NCI-H146 (cell line): Measurements from ENCODE around the gene FAHD2A.
"Not testable (repeated sequence)": the region's sequence is repeated elsewhere in the genome, so short reads cannot be mapped to it uniquely, and the experiment has no call there.

Experiments
- DNase-seq: peaks from one replicate; lab custom pipeline; 2025; lab: John Stamatoyannopoulos, UW

Gene FAHD2A

DNA sequence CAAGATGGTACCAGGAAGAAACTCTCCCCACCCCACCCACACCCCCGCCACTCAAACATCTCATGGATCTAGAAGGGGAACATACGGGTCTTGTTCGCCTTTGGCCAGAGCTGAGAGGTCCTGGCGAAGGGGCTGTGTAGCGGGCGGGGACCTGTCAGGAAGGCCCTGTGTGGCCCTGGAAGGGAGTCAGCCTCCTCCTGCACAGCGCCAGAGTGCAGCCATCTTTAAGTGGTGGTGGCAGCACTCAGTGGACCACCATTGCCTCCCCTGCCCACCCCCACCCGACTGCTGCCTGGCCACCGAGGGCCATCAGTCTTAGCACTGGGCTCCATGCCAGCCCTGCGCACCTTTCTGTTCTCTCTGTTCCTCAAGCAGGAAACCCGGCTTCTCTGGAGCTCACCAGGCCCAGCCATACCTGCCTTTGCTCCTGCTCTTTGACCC lies 11.6 kb upstream of the FAHD2A start:
- no peak for DNase-seq

DNA sequence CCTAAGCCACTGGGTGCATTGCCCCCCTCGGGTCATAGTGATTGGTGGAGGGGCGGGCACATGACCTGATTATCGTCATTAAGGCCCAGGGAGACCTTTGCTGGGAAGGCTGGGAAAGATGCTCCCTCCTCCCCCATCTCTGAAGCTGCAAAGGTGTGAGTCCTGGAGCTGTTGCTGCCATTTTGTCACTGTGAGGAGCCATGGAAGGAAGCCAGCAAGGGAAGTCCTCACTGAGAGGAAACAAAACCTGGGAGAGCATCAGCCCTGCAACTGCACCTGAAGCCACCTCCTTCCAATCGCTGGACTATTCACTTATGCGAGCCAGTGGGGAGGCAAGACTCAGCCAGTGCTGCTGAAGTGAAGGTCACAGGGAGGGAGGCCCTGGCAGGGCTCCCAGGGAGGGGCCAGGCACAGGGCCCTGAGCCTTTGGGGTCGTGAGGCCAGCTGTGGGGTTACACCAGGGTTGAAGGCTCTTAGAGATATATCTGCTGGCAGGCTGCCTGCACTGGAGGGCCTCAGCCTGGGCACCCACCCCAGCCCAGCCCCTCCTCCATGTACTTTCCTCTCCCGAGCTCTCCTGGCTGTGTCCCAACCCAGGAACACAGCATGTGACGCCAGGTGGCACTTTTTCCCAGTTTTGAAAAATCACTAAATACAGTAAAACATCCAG lies 10.7 kb upstream of the FAHD2A start:
- no peak for DNase-seq

DNA sequence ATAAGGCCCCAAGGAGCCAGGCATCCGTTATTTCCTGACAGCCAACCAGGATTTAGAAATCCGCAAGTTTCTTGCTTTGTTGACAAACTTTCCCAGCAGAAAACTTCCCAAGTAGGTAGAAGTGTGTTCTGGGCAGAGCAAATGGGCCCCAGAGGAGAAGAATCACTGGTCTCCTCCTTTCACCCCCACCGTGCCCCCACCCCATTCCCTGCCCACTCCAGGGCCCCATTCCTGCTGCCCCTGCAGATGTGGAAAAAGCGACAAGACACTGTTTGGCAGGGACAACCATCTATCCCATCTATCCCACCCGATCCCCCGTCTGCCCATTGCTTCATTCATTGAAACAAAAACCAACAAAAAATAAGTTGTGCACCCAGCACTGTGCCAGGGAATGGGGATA lies 10.2 kb upstream of the FAHD2A start:
- DNase-seq = no peak

DNA sequence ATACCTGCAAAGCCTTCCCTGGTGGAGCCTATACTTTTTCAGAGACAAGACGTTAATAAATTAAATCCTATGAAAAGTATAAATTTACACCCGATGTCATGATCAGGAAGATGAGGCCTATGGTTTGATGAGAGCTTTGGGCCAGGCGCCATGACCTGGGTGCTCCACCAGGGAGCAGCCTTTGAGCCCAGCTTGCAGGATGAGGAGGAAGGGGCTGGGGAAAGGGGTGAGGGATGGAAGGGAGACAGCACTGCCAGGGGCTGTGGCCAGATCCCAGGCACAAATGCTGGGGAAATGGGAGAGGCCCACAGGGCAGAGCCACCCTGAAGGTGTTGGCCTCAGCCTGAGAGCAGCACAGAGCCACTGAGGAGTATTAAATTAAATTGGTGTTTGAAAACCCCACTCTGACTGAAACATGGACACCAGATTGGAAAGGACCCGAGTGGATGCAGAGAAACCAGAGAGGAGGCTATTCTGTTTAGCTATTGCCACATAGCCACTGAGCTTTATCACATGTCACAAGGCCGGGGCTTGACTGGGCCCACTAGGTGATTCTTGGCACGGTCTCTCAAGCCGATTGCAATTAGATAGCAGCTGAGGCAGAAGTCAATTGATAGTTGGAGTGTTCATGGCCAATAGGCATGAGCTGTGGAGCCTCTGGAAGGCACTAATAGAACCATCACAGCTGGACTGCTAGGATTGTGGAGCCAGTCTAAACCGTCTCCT lies 9.6 kb upstream of the FAHD2A start:
- DNase-seq = no peak

DNA sequence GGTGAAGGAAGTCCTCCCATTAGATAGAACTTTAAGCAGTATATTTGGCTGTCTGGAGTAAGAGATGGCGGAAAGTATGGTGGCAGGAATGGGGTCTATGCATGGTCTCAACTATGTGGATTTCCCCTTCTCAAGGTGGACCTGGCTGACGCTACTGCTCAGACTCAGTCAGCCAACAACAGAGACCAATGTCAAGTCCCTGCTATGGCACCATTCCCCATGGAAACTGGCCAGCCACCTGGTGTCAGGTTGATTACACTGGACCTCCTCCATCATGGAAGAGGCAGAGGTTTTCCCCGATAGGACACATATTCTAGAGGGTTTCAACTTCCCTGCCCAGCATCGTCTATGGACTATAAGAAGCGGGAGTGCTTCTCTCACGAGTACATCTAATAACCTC lies 8.6 kb upstream of the FAHD2A start:
- DNase-seq = no peak

DNA sequence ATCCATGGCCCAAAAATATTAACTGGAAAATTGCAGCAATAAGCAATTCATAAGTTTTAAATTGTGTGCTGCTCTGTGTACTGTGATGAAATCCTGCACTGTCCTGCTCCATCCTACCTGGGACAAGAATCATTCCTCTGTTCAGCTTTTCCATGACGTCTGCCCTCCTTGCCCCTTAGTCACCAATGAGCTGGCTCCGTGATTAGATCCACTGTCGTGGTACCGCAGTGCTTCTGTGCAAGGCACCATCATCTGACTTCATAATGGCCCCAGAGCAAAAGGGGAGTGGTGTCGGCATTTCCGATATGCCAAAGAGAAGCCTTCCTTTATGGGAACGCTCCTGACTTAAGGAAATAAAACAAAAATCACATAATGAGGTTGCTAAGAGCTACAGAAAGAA lies 3.4 kb upstream of the FAHD2A start:
- no peak for DNase-seq

DNA sequence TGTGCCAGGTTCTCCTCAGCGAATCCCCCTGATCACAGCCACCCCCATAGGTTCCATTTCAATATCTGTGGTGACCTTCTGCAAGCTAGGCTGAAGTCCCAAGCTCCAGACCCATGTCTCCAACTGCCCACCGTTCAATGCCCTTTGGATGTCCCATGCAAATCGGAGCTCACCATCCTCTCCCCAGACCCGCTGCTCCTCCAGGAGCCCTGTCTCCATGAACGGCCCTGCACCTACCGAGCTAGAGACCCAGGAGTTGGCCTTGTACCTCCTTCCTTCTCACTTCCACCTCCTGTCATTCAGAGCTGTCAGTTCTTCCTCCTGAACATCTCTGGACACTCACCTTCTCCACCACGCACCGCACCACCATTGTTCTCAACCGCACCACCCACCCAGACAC lies 1.0 kb upstream of the FAHD2A start:
- DNase-seq = no peak

DNA sequence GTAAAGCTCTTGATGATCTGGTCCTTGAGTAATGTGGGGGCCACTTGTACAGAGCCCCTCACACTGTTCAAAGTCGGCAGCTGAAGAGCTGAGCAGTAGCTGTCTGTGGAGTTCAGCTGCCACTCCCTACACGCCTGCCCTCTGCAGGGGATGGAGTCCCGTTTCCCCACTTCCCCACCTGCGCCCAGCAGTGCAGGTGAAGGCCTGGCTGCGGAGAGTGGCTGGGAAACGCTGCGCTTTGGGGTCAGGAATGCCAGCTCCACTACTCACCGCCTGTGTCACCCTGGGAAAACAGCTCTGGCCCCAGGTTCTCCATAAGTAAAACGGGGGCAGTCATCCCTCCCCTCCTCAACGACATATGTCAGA lies 521 bp upstream of the FAHD2A start:
- DNase-seq = peak; percentile 45

DNA sequence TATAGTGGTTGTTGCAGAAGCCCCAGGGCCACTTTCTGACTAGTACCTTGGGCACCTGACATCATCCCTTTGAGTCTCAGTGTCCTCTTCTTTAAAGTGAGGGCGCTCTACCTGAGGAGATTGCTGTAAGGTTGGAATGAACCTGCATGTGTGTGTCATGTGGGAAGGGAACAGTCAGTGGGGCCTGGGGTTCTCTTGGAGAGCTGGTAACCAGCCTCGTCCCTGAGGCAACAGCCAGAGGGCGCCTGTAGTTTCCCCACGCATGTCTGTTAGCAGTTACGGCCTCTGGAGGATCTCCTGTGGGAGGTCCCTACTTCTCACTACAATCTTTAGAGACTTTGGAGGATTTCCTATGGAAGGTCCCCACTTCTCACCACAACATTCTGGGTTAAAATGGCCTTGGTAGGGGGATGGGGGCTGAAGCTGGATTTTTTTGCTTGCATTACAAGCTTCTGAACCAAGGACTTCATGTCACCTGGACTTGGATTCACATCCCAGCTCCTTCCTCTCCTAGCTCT lies 755 bp downstream of the FAHD2A start:
- DNase-seq = peak; percentile 29

DNA sequence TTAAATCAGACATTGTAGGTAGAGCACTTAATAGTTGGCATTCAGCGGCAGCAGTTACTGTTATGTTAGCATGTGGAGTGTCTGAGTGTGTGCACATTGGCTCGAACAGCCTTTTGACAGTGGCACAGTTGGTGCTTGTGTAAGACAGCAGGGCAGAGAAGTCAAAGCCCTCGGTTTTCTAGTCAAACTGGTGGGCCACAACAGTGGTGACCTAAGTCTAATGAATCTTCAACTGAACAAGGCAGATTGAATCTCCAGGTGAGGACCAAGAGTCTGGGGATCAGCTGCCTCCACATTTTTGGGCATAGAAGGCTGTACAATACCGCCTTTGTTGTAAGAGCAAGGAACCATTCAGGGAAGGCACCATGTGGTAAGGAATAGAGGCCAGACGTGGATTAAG lies 1.3 kb downstream of the FAHD2A start:
- not testable (repeated sequence) for DNase-seq

DNA sequence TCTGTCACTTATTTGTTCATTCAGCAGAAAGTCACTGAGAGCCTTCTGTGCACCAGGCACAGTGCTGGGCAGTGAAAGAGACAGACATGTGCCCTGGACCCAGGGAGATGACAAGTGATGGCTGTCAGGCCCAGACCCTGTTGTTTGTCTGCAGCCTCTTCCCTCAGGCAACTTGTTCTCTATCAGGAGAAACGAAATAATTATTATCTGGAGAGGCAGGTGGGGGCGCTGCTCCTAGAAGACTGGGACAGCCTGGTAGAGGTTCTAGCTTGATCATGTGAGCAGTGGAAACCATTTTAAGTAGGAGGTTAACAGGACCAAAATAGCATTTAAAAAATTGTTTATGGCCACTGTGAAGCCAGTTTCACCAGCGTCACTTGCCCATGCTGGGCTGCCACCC lies 2.2 kb downstream of the FAHD2A start:
- not testable (repeated sequence) for DNase-seq

DNA sequence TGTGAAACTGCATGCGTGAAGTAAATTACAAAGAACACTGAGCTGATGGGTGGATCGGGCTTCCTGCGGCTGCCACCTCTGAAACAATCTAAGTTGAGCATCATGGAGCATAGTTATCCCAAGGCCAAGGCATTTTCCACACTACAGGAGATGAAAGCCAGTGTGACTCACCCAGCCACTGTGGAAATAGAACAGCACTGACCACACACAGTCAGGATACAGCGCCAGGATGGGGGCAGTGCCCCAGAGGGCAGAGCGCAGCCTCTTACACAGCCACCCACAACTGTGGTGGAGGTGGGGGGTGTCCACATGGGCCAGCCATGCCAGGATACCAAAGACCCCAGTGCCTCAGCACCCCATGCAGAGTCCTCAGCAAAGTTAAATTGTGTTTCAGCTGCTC lies 8.7 kb downstream of the FAHD2A start:
- not testable (repeated sequence) for DNase-seq

DNA sequence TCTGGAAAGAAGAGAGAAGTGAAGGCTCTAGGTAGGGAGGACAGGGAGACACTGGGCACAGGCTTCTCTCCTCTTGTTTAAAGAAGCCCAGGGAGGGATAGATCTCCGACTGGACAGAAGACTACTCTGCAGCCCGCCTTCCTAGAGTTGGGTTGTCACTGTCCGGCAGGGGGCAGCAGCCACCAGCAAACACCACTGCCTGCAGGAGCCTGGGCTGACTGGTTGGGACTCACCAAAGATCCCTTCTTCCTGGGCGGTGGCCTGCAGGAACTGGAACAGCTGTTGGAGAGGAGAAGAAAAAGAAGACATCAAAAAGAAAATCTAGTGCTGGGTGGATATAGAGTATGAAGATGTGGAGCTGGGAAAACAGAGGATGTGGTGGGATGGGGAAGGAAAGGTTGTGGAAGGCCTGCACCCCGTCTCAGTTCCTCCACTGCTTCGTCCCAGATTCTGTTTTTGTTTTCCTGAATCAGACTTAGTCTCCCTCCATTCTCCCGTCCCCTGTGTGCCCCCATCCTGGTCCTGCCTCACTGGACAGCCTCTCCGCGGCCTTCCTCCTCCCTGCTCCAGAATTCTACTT lies 11.6 kb downstream of the FAHD2A start:
- peak; percentile 57 for DNase-seq

DNA sequence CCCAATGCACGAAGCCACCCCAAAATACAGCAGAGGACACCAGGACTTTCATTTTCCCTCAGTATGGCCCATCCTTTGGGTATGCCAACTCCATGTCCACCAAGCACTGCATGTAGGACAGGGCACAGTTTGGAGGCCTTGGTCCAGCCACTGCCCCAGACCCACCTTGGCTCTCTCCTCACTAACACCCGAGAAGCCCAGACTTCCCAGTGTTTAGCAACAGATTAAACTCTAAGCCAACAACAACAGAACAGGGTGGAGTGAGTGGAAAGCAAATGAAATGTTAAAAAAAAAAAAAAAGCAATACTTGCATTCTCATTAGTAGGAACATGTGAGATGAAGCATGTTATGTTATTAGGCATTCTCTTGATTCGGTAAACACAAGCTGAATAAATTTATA lies 12.6 kb downstream of the FAHD2A start:
- not testable (repeated sequence) for DNase-seq

DNA sequence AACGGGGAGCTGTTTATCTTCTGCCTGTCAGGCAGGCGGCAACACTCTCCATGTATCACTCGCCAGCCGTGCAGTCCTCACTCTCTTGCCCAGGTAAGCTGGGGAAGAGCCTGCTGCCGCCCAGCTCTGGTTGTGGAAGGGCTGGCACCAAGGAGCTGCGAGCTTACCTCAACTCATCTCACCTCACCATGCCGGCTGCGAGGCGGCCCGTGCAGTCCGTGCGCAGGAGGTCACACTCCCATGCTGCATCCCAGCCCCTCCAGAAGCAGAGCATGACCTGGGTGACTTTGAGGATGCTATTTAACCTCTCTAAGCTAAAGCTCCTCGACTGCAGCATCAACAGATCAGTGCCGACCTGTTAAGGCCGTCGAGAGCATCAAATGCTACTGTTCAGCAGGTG lies 13.1 kb downstream of the FAHD2A start:
- not testable (repeated sequence) for DNase-seq

DNA sequence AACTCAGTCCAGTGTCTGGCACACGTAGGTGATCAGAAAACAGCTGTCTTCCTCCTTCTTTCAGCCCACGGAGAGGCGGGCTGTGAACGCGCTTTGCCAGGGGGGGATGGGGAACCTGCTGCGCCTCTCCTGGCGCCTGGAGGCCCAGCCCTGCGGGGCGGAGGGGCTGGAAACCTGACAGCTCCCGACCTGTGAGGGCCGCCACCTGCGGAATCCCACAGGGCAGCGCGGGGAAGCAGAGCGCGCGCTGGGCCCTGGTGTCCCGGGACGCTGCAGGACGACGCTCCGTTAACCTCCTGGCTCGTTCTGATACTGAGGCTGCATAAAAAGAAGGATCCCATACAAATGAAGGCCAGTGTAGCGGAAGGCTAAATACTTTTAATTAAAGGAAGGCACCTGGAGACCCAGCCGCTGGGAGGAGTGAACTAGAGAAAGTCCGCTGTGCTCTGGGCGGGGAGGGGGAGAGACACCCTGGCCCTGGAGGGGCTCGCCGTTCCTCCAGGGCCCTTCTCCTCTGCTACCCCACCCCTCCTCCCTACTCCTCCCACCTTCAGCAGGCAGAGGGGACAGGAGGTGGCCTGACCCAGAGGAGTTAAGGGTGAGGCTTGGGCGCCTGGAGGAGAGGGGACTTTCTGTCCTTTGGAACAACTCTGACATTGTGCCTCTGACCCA lies 24.8 kb downstream of the FAHD2A start:
- DNase-seq = not testable (repeated sequence)

DNA sequence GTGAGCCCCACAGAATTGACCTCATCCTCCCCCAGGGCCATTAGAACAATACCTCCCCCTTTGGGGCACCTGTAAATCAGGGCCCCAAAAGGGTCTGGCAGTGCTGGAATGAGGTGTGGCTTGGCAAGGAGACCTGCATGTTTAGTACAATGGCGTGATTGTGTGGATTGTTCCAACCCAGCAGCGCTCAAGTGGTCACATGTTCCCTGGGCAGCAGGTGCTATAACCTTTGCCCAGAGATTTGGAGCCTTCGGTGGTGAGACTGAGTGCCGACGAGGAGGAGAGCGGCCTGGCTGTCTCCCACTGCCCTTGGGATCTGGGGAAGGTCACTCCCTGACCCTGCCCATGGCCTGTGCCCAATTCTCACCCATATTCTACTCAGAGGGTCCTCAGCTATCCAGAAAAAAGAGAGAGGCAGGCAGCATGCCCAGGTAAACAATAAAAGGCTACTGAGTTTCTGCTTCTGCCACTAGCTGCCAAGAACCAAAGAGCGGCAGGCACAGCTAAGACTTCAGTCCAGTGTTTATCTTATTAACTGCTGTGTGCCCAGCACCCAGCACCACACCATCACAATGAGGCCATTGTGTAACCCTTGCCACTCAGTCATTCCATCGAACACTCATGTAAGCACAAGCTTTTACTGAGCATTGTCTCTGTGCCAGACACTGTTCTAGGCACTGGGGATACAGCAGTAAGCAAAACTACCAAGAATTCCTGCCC lies 27.4 kb downstream of the FAHD2A start:
- DNase-seq = not testable (repeated sequence)

DNA sequence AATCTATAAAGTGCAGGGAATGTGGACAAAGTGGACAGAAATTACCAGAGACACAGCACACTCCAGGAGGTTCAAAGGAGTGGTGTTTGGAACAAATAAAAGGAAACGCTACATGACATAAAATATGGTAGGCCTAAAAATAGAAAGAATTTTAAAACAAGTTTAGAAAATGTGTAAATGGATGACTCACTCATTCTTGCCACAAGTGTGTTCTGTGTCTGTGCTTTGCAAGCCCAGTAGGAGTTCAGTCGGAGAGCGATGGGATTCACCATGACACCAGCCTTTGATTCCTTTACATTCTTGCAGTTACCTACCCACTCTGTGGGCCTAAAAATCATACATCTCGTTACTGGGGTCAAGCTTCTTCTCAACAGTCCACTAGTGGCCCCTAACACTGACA lies 30.9 kb downstream of the FAHD2A start:
- not testable (repeated sequence) for DNase-seq

DNA sequence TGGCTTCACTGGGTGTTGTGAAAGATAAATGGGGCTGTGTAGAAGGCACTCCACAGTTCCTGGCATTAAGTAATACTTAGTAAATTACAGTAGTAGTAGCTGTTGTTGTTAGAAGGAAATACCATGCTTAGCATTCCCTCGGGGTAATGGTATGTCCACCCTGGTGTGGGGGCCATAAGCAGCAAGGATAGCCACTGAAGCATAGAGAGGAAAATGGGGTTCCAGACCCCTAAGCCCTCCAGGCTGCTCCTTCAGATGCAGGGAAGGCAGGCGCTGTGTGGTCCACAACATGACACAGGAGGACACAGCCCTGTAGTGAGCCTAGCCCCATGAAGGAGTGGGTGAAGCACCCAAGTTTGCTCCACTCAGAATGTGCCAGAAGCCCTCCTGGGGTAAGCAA lies 31.5 kb downstream of the FAHD2A start:
- DNase-seq = not testable (repeated sequence)

DNA sequence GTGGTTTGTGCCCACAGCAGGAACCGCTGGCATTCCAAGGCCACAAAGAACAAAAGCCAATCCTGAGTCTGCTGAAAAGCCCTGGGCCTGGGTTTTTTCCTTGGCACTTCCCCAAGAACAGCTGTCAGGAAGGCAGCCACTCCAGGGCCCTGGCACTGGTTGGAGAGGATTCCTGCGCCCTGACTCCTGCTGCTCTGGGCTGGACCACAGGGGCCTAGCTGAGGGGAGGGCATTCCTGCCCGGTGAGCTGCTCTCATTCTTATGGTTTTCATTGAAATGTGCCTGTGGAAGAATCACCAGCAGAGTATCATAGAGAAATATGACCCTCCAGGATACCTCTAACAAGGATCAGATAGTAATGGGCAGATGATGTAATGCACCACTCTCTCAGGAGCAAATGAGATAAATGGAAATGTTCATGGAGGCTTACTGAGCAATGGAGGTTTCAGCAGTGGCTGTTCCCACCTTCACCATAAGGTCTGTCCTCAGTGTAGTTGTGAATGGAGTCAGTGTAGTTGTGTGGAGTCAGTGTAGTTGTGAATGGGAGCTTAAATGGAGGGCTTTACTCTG lies 32.1 kb downstream of the FAHD2A start:
- not testable (repeated sequence) for DNase-seq

DNA sequence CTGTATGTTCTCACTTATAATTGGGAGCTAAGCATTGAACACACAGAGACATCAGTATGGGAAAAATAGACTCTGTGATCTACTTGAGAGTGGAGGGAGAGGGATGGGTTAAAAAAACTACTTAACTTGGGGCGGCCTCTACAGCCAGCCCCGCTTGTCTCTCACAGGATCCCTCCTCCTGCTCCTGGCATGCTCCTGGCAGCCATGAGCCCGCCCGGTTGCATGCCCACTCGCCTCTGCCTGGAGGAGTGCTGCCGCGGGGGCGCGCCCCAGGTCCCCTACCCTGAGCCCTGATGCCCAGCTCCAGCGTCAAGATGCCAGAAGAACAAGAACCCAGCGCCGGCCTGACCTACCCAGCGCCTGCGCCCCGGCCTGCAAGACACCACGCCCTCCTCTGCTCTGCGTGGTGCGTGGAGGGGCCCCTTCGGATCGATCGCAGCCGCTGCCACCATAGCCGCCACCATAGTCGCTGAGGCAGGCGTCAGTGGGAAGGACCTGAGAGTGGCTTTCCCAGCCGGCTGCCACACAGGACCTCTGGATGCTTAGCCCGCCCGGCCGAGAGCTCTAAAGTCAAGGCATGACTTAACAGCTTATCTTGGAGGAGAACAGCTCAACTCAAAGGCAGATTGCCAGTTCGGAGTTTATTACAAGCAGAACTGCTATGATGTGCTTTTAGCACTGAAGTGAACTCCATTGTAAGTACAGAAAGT lies 32.8 kb downstream of the FAHD2A start:
- DNase-seq = not testable (repeated sequence)
